22Rv1 (cell line): ENCODE measurements around the gene ROMO1.
A peak's percentile ranks its signal among the peaks of the same experiment; 100 is the strongest.

Experiments
- H3K27ac ChIP-seq: fragments of 450-650 bp; 2 replicates; pipeline ENCODE4 v1.5.1; 2017
- CTCF ChIP-seq: fragments of 450-650 bp; IDR thresholded peaks from 2 replicates; pipeline ENCODE4 v1.5.1; 2017; ENCODE audit warnings: mild to moderate bottlenecking
- ZFX ChIP-seq: fragments of 450-650 bp; IDR thresholded peaks from 2 replicates; pipeline ENCODE4 v1.6.1; 2017; ENCODE audit warnings: antibody characterized with exemption, borderline replicate concordance

The ROMO1 gene

DNA sequence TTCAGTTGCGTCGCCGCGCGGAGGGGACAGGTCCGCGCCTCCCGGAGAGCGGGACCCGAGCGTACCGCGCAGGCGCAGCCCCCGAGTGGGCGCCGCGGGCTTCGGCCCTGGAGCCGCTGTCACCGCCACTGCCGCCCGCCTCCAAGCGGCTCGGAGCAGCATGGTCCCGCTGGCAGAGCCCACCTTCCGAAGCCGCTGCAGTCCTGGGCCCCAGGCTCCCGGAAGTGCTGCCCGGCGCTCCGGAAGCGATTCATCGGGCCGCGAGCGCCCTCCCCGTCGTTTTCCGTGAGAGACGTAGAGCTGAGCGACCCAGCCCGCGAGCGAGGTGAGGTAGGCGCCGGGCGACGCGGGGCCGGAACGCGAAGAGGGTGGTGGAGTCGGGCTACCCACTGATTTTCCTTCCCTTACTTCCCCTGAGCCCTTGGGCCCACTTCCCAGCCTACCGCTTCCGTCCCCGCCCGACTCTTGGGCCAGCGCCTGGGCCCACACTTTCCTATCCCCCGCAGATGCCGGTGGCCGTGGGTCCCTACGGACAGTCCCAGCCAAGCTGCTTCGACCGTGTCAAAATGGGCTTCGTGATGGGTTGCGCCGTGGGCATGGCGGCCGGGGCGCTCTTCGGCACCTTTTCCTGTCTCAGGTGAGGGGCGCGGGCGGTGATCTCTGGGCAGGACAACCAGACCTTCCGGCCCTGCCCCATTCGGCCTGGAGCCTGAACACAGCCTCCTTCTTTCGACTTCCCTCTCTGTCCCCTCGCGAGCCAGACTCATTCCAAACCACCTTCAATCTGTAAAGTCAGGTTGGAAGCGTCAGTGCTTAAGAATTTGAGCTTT, at the start of gene ROMO1, which contains the start of gene NFS1:
ROMO1 (plus strand) TSS at position 279 of the 830 bp plus-strand sequence; CDS start at position 507, 228 bp downstream.
NFS1 (minus strand) TSS at position 226 of the 830 bp plus-strand sequence; CDS start at position 162, 64 bp downstream.
- H3K27ac ChIP-seq, result peak within 1 kb of the TSS; percentile 90
- TF ChIP-seq ZFX, result no peak
- TF ChIP-seq CTCF, result peak; percentile 19

- TF ChIP-seq CTCF, result no peak
- TF ChIP-seq ZFX, result no peak
- H3K27ac ChIP-seq, result no peak overlapping the region
Measured at GRCh38 chr20:35650632-35651031, 48.6 kb upstream of the ROMO1 start.

DNA sequence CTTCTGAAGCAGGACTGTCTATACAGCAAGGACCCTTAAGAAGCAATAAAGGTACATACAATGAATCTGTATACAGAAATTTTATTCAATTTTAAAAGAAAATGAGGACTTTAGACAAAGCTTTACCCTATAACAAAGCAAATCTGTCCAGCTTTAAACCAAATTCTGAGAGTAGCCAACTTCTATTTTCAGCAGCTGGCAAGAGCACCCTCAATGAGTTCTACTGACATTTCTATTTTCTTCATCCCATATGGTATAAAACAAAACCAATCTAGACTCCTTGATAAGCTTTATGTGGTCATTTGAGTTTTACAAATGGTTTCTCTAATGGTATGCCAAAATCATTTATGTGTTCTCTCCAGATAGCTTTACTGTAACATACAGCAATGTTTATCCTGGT, 47.2 kb upstream of the ROMO1 start:
- no peak overlapping the region for H3K27ac ChIP-seq
- TF ChIP-seq CTCF (no peak), ZFX (no peak)

- no peak overlapping the region for H3K27ac ChIP-seq
Measured at GRCh38 chr20:35652641-35653429, 46.4 kb upstream of the ROMO1 start.

GRCh38 chr20:35653430-35653734, 45.8 kb upstream of the ROMO1 start:
- no peak overlapping the region for H3K27ac ChIP-seq
- TF ChIP-seq CTCF (no peak), ZFX (no peak)

More at GRCh38 chr20:35652641-35653429, 46.4 kb upstream of the ROMO1 start:
- no peak for TF ChIP-seq CTCF
- TF ChIP-seq ZFX, result no peak

- H3K27ac ChIP-seq, result no peak overlapping the region
- TF ChIP-seq ZFX (no peak), CTCF (no peak)
Measured at GRCh38 chr20:35653893-35654292, 45.3 kb upstream of the ROMO1 start.

GRCh38 chr20:35654415-35654814, 44.8 kb upstream of the ROMO1 start:
- no peak overlapping the region for H3K27ac ChIP-seq
- TF ChIP-seq ZFX (no peak), CTCF (no peak)
